ENCODE data around the gene CACYBP.

The CACYBP gene

DNA sequence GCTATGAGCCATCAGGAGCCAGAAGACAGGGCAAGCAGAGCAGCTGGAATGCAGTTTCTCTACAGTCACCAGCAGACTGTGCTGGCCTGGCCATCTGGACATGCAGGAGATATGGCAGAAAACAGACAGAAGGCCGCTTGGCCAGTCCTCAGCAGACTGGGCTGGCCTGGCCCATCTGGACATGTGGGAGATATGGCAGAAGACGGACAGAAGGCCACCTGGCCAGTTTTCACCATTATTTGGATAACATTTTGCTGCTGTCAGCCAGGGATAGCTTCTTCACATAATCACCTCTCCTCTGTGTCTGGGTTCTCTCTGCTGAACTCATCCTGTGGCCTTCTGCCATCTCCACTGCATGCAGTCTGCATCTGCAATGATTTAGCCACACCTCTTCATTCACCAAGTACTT, 25.0 kb upstream of the CACYBP start:
- no peak for DNase-seq (ENCODE audit: low read depth, low spot score)

DNA sequence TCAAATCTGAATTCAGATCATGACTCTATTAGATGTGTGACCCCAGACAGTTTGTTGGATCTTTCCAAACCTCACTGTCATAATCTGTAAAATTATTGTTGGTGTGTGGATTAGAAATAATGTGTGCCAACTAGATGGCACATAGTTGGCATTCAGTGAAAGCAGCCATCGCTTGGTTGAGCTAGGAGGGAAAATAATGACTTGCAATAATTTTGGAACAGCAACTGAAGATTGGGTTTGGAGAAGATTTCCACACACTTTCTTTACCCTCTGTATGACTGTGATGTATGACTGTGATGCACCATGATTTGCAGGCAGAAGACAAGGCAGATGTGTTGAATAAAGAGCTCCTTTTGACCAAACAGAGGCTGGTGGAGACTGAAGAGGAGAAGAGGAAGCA, 24.0 kb upstream of the CACYBP start:
- no peak for DNase-seq (ENCODE audit: low read depth, low spot score)

DNA sequence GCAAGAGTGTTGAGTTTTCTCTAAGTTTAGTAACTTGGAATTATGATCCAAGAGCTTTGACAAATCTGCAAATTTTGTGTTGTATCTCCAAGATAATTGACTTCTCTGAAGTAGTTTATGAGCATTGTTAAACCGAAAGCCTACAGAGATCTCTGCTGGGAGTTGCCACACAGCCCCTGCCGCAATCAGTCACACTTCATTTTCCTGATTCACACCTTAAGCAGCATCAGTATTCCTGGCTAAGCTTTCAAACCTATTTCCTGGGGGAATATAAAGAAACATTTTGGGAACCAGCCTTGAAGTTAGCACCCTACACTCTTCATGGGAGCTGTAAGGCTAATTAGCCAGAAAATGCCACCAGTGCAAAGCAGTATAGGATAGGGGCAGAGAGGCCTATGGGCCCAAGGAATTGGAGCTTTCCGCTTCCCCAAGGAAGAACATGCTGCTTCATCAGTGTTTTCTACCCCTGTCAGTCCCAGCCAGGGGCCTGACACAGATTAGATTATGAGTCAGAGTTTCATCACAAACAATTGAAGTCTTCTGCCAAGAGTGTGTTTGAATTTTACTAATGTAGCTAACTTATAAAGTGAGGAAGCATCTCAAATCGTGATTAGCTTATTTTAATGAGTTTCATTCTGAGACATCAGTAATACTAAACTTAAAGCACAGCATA, 23.2 kb upstream of the CACYBP start:
- no peak for DNase-seq (ENCODE audit: low read depth, low spot score)

DNA sequence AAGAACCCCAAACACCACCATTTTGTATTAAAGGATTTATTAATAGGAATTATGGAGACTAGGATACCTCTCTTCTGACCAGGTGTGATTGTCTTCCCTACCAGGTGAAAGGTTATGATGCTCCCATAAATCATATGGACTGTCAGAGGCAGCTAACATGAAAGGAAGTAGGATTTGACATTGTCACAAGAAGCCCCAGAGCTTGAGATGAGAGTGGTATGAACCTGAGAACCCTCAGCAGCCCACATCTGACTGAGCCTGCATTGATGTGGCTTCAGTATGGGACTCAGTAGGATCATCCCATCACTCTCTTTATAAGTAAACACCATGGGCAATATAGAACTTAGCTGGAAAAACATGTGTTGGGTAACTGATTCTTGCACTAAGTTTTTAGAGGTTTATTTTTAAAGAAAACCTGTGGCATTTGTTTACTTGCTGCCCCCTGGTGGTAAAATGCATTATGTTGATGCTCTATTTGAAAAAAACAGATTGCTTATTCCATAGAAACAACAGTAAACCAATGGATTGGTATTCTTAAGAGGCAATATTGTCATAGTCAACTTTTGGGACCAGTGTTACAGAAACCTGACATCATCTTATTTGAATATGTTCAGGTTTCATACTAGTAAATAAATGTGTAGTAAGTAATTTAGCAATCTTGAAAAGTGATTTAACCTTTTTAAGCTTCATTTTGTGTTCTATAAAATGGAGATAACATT, 16.6 kb upstream of the CACYBP start:
- DNase-seq (ENCODE audit: low read depth, low spot score) = no peak

DNA sequence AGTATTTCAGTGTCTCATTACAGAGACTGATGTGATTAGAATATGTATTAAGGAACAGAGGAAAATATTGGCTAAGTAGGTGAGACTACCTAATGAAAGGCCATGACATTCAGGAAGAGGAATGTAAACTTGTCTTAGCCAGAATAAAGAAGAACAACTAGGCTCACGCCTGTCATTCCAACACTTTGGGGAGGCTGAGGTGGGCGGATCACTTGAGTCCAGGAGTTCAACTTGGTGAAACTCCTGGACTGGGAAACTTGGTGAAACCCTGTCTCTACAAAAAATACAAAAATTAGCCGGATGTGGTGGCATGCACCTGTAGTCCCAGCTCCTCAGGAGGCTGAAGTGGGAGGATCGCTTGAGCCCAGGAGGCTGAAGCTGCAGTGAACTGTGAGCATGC, 14.8 kb upstream of the CACYBP start:
- no peak for DNase-seq (ENCODE audit: low read depth, low spot score)

DNA sequence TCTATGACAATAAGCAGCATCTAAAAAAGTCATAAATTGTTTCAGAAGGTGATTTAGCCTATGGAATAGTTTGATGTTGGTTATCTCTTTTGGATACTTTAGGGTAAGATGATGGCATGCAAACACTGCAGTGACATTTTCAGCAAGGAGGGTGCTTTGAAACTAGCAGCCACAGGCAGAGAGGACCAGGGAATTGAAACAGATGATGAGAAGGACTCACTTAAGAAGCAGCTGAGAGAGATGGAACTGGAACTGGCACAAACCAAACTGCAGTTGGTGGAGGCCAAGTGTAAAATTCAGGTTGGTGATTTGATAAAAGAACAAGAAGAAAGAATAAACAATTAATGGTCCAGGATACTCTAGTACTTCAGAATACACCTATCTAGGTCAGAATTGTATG, 11.2 kb upstream of the CACYBP start:
- no peak for DNase-seq (ENCODE audit: low read depth, low spot score)

DNA sequence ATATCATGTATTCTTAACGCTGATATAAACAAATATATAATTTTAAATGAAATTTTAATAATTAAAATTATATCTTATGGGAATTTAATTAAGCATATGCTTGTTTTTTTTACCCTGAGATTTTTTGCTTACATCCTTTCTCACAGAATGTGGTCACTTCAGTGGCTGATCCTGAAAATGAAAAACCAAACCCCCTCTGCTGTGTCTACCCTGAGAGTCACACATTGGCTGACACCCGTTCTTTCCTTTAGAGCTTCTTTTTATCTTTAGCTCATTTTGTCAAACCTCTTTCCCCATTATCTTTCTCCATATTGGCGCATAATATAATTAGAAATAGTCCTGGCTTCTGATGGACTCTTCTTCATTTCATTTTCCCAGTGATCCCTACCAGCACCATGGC, 10.8 kb upstream of the CACYBP start:
- DNase-seq (ENCODE audit: low read depth, low spot score) = no peak

DNA sequence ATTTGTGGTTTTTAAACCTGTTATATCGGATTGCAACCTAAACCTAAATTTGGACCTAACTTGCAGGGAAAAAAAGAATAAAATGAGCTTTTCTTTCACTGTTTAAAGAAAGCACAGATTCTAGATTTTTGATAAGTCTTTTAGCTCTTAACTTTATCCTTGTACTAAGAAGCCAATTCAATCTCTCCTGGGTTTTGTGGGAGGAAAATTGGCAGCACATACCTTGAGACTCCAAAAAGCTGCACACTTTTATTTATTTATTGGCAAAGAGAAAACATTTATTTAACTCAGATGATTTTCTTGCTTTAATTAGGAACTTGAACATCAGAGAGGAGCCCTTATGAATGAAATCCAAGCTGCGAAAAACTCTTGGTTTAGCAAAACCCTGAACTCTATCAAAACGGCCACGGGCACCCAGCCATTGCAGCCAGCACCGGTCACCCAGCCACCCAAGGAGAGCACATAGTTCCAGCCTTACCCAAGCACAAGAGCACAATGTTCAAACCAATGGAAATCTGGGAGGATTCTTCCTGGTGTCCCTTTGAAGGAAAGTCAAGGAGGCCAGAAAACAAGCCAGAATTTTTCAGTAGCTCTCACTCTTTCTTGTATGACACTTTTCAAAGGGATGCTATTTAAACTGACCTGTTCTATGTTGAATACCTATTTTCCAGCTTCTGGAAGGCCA, 10.1 kb upstream of the CACYBP start:
- no peak for DNase-seq (ENCODE audit: low read depth, low spot score)

DNA sequence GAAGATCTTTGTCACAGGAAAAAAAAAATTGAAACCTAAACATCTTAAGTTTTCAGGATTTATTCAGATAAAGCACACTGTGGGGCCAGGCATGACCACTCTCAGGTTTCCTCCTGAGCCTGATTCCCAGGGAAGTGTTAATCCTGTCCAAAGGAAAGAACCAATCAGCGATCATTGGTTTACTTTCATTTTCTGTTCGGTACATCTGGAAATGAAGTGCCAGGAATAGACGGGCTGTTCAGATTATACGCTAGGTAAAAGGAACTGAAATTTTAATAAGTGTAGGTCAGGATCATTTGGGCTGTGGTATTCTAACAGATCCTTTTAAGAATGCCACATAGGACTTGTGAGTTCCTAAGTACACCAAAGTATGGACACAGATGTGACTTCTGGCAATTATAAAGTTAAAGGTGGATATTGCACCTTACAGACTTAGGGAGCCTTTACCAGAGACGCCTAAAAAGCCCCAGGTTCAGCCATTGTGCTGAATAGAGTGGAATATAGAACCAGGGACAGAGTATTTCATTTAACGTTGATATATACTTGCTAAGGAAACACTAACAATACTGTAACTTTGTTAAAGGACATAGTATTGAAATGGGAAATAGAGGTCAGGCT, 9.3 kb upstream of the CACYBP start:
- no peak for DNase-seq (ENCODE audit: low read depth, low spot score)

DNA sequence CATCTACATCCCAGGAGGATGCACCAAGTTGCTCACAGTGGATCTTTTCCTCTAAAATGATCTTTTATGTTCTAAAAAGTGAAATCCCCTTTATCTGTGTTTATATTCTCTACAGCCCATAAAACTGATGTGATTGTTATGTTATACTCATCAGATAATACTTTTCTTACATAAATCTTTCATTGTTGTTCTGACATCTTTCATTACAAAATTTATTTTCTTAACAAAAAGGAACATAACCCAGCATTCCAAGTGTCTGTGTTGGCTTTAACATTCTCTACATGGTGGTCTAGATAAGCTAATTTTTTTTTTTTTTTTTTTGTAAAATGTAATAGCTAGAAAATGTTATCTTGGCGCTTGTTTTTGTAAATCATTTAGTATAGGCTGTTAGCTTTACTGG, 8.3 kb upstream of the CACYBP start:
- no peak for DNase-seq (ENCODE audit: low read depth, low spot score)

DNA sequence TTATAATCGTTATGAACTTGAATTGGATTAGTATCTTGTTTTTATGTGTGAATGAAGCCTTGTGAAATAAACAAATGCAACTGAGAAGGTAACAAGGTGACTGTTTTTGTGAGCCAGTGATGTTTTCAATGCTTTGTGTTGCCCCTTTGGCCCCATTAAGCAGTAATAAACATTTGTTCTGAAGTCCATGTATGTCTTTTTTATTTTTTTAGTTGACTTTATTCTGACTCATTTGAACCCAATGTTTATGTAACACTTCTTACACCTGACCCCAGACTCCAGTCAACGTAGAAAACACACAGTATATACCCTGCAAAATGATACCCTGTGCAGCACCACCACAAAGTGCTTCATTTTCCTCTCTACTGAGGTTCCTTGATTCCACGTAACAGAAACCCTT, 4.6 kb upstream of the CACYBP start:
- no peak for DNase-seq (ENCODE audit: low read depth, low spot score)

DNA sequence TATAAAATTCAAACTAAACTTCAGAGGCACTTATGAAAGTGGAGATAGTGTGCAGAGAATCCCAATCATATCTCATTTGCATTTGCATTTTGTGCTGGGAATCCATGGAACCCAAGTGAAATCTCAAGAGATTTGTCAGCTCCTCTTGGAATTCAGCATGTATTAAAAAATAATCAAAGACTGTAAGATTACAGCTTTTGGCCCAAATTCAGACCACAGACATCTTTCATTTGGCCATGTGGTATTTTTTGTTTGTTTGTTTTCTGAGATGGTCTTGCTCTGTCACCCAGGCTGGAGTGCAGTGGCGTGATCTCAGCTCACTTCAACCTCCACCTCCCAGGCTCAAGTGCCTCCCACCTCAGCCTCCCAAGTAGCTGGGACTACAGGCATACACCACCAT, 3.8 kb upstream of the CACYBP start:
- DNase-seq (ENCODE audit: low read depth, low spot score) = no peak

DNA sequence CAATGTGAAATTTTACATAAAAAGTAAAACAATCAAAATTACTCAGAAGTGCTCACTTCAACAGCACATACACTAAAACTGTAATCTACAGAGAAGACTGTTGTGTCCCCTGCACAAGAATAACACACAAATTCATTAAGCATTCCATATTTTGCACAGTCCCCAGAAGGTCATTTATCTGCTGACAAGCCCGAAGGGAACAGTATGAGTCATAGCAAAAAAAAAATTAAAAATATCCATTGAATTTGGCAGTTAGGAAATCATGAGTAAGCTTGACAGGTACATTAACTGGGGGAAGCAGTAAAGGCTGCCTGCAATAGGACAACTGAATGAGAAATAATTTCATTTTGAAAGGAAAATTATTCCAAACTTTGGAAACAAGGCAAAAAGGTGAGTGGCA, 3.3 kb upstream of the CACYBP start:
- no peak for DNase-seq (ENCODE audit: low read depth, low spot score)

DNA sequence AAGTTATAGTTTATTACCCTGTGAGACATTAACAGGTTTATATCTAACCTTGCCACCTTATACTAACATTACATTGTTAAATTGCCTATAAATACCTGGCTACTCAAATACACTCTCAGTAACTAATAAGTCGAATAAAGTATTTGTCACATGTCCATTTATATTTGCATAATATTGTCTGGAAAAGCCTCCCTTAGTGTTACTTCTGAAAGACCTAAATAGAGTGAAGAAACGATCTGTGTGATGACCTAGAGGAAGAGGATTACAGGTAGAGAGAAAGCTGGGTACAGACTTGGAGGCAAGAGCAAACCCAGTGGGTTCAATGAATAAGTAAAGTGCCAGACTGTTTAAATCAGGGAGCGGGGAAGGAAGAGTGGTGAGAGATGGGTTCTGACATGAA, 2.7 kb upstream of the CACYBP start:
- no peak for DNase-seq (ENCODE audit: low read depth, low spot score)

DNA sequence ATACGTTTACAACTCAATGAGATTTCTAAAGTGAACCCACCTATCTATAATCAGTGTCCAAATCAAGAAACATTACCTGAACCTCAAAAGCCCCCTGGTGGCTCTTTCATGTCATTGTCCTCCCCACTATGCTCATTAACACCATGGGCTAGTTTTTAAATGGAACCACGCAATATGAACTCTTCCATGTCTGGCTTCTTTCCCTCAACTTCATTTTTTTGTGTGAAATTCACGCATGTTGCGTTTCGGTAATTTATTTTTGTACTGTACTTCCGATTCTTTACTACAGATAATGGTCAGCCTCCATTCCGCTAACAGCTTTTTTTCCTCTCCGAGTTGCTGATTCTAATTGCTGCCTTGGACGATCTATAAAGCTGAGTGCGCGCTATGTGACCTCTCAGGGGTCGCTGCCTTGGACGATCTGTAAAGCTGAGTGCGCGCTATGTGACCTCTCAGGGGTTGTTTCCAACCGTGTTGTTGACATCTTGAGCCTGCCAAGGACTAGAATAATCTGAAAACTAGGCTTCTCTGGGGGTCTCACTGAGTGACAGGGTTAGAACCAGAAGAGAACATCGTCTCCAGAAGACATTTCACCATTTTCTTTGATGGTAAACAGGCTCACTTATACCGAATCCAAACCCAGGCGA, 1.1 kb upstream of the CACYBP start:
- DNase-seq (ENCODE audit: low read depth, low spot score) = no peak

DNA sequence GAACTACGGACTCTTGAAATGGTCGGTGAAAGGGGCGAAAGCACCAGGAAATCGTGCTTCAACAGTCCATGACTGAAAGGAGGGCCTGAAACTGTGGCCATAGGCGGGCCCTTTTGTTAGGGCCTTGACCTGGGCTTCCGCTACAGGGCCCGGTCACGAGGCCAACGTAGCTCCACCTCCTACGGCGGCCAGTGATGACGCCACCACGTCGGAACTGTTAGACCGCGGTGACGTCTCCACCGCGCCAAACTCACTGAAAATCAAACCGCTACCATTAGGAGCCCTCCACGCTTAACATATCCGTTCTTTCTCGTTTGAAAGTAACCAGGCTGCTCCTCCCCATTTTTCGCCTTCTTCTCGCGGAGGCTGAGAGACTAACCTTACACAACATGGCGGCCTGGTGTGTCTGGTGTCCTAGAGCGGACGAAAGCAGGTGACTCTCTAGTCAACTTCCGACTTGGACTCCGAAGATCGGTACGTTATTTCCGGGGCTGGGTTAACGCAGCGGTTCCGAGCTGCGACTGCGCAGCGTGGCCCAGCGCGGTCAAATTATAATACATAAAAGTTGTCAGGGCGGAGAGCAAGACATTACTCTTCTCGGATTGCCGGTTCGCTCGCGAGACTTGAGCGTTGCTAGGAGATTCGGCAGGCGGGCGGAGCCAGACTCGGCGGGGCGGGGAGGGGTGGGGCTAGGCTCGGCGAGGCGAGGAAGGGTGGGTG, 371 bp upstream of the CACYBP start:
- DNase-seq (ENCODE audit: low read depth, low spot score) = peak; percentile 98

DNA sequence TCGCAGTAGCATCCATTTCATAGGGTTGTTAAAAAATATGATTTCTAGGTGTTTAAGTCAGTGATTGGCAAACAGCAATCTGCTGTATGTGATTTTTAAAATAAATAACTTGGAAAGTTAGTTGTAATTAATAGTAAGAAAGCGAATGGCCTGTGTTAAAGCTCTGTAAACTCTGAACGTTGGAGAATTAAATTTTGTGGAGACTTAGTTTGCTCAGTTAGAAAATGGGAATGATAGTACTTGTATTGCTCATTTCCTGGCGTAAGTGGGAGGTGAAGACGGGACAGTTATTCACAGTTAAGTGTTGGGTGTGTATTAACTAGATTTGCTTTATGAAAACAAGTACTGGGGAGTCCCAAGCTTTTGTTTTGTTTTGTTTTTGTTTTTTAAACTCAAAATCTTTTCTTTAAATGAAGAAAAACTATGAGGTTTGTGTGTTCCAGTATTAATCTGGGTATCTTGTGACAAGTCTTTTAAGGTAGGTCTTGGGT, 995 bp downstream of the CACYBP start:
- no peak for DNase-seq (ENCODE audit: low read depth, low spot score)

DNA sequence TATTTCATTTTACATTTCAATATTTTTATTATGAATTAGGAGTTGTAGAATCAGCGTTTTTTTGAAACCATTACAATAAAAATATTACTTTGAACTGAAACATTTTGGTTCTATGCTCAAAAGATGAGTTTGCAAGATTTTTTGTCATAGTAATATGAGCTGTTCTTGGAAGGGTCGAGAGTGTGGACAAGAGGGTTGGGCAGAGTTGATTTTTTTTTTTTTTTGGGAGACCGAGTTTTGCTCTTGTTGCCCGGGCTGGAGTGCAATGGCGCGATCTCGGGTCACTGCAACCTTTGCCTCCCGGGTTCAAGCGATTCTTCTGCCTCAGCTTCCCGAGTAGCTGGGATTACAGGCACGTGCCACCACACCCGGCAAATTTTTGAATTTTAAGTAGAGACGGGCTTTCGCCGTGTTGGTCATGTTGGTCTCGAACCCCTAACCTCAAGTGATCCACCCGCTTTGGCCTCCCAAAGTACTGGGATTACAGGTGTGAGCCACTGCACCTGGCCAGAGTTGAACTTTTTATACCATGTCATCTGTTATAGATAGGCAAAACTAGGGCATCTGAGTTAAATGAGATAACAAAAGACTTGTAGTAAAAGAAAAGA, 3.3 kb downstream of the CACYBP start:
- DNase-seq (ENCODE audit: low read depth, low spot score) = no peak

DNA sequence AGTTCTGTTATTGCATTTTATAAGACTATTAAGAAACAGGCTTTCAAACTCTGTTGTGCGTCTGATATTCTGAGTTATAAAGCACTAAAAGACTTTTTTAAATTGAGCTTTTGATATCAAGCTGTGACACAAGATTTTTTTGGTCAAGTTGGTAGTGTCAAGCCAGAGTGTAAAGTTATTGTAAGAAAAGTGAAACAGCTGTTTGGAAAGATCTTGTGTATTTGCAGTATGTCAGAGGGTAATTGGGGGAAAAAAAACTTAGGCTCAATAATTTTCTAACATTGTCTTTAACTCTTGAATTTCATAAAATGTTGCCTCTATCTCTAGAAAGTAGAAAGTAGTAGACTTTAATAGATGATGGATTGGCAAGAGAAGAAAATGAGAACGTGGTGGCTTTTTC, 3.8 kb downstream of the CACYBP start:
- DNase-seq (ENCODE audit: low read depth, low spot score) = no peak

DNA sequence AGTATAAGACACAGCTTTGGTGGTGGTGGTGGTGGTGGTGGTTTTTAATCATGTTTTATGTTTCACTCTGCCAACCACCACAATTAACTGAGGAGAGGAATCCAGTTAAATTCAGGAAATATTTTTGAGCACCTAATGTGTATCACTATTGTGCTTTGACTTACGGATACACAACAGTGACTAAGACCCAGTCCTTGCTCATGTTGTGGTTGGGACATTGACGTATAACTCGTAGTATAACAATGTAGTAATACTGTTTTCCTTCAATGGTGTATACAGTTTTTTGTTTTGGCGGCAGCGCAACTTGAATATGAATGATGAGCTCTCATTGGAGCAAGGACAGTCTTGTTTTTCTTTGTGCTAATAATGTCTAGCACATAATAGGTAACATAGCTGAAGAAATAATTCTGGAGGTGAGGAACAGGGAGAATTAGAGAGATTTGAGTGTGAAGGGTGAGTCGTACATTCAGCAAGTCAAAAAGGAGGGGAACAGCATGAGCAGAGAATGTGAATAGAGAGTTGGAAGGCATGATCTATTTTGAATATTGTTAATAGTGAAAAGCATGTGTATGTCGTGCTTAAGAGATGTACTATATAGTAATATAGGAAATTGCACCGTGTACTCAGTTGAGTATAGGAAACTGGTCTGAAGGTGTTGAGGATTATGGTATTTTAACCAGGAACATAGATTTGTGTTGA, 5.5 kb downstream of the CACYBP start:
- no peak for DNase-seq (ENCODE audit: low read depth, low spot score)
